ENCODE measurements around the gene TANC1.
"Not testable (repeated sequence)": the region's sequence is repeated elsewhere in the genome, so short reads cannot be mapped to it uniquely, and the experiment has no call there.

TANC1 gene

GRCh38 chr2:159094173-159094737, 125.8 kb downstream of the TANC1 start:
- no peak for DNase-seq

DNA sequence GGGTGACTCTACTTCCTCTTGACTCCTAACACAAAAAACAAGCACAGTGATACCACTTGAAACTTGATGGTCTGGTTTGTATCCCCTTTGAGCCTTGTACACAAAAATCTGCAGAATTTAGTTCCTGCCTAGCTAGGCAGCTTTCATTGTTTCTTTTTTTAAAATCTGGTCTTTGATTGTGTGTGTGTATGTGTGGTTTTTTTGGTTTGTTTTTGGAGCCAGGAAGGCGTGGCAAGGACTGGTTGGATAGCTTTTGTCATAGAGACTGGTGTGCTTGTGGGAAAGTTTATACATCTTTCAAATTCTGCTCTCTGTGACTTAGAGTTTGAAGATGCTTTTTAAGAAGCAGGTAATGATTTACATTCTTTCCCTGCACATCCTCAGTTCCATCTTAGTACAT, 127.4 kb downstream of the TANC1 start:
- no peak for DNase-seq

GRCh38 chr2:159096302-159096855, 127.9 kb downstream of the TANC1 start:
- not testable (repeated sequence) for DNase-seq

DNA sequence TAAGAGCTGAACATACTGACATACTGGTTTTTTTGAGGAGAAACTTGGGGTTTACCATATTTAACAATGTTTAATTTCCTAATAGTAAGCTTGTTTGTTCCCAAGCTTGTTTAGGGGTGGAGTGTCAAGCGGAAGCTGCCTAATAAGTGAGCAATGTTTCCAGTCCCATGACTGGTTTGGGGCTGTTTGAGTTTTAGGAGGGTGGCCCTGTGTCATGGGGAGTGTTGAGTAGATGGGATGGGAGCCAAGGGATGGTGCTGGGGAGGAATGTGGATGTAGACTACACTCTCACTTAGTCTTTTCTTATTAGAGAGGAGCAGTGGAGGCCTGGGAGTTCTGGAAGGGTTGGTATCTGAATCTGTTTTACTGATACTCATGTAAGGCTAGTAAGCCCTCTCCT, 128.5 kb downstream of the TANC1 start:
- no peak for DNase-seq

- DNase-seq: no peak
Observed at GRCh38 chr2:159098361-159098760, 129.9 kb downstream of the TANC1 start.

DNA sequence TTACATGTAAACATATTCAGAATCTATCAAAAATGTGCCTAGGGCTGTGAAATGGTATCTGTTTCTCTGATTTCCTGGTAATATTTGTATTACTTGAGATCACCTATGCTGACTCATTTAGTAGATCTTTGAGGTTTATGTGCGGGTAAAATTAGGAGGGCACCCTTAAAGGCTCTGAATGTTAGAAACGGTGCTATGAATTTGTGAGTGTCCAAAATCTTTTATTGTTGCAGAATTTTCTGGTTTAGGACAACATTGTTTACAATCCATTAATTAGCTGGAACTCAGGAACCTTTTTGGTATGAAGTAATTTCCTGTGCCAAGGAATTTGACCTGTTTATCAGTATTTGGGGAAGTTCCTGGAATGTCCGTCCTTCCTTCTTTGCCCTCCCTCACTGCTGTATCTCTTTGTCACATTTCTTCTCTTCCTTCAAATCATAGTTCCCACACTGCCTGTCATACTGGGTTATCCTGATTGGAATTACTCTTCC, 130.5 kb downstream of the TANC1 start:
- no peak for DNase-seq

- no peak for DNase-seq
Observed at GRCh38 chr2:159101755-159102489, 133.5 kb downstream of the TANC1 start.

DNA sequence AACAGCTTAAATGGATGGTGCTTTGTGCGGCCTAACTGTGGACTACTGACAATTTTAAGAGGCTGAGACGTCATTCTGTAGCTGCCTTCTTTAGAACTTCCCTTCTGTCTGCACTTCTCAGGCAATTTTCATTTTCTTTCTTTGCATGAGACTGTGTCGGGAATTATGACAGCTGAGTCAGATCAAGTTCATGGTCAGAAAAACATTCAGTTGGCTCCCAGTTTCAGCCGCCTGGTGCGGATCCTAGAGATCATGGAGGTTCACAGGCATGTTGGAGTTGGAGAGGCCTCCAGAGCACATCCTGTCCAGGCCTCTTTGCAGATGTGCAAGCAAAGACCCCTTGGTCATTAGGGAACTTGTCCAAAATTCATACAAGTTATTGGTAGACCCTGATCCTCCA, 135.0 kb downstream of the TANC1 start:
- no peak for DNase-seq

GRCh38 chr2:159106109-159106508, 137.7 kb downstream of the TANC1 start:
- DNase-seq: no peak

DNA sequence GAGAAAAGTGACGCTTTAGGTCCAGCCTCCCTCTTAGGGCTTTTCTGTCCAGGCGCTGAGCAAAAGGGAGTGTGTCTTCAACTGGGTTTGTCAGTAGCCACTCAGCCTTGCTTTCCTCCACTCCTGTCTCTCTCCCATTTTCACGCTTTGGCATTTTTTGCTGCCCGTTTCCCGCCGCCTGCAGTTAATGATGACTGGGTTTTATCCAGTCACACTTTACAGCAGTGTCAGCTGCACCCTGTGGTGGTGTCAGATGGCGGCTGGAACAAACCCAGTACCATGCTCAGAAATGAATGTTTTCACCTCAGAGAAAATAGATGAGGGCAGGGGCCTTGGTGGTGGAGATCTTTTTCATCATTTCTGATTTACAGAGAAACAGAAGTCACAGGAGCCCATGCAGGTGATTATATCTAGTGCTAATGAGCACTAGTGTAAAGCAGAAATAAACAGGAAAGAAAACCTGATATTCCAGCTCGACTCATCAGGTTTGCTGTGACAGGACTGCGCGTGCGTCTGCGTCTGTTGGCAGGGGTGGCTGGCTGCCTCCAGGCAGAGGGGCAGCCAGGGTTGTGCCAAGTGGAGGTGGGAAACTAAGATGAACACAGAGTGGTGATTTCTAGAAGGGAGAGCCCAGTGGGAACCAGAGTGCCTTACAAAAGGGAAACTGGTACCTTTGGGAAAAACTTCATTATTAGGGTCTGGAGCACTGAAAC, 139.9 kb downstream of the TANC1 start:
- DNase-seq: no peak

DNA sequence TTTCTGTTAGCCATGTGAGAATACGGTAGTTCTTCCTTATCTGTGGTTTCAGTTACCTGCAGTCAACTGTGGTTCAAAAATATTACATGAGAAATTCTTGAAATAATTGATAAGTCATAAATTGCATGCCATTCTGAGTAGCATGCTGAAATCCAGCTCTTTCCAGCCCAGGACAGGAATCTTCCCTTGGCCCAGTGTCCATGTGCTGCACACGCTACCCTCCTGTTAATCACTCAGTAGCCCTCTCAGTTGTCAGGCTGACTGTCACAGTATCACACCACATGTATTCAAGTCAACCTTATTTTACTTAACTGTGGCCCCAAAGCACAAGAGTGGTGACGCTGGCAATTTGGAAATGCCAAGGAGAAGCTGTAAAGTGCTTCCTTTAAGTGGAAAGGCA, 141.1 kb downstream of the TANC1 start:
- DNase-seq: no peak

- DNase-seq: no peak
Observed at GRCh38 chr2:159110784-159111183, 142.3 kb downstream of the TANC1 start.

DNA sequence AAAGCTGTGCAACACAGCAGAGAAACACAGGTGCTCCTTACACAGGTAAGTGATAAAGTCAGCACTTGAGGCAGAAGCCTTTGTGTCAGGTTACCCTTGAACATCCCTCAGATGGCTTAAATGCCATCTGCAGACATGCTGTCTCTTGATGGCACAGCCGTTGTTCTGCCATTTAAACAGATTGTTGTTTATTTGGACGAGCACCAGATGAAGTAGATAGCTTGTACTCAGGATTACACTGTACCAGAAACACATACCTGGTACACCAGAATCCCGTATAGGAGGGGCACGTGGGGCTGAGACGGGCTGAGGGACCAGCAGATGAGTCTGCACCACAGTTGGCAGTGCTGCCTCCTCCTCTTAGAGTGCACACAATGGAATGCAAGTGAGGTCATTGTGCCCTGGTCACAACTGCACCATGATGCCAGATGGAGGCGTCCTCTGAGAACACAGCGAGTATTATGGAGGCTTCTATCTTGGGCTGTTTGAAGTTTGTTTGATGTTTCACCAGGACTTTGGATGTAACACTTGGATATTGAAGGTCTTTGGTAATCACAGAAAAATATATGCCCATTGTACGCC, 143.0 kb downstream of the TANC1 start:
- DNase-seq: no peak

DNA sequence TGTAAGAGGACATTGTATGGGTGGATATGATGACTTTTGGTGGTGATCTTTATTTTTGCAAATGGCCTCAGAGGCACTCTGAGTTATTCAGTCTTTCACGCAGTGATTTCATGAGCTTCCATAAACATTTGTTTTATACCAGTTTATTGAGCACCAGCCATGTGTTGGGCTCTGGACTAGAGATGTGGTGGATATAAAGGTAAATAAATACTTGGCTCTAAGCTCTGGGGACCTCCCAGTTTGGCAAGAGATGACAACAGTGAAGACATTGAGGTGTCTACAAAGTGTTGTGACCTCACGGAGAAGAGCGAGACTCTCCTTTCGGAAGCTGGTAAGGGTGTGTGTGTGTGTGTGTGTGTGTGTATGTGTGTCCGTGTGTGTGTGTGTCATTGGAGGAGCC, 146.4 kb downstream of the TANC1 start:
- no peak for DNase-seq

DNA sequence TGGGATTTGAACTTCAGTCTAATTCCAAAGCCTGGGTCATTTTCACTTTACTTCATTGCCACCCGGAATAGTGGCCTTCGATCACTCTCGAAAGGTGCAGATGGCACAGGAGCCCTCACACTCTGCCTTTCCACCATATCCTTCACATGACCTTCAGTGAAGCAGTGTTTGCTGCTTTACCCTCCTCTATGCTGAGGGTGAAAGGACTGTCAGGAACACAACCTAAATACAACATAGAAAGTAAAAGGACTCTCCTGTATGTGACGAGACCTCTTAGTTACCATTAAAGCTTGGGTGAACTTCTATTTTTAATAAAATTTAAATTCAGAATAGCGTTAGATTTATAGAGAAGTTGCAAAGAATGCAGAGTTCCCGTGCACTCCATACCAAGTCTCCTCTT, 148.5 kb downstream of the TANC1 start:
- no peak for DNase-seq

DNA sequence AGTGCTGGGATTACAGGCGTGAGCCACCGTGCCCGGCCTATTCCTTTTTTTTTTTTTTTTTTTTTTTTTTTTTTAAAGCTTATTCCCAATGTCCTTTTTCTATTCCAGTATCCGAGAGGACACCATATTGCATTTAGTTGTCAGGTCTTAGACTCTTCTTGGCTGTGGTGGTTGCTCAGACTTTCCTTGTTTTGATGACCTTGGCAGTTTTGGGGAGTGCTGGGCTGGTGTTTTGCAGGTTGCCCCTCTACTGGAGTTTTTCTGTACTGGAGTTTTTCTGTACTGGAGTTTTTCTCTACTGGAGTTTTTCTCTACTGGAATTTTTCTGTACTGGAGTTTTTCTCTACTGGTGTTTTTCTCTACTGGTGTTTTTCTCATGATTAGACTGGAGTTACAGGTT, 149.2 kb downstream of the TANC1 start:
- DNase-seq: no peak

GRCh38 chr2:159118115-159118858, 149.8 kb downstream of the TANC1 start:
- DNase-seq: peak; percentile 79

DNA sequence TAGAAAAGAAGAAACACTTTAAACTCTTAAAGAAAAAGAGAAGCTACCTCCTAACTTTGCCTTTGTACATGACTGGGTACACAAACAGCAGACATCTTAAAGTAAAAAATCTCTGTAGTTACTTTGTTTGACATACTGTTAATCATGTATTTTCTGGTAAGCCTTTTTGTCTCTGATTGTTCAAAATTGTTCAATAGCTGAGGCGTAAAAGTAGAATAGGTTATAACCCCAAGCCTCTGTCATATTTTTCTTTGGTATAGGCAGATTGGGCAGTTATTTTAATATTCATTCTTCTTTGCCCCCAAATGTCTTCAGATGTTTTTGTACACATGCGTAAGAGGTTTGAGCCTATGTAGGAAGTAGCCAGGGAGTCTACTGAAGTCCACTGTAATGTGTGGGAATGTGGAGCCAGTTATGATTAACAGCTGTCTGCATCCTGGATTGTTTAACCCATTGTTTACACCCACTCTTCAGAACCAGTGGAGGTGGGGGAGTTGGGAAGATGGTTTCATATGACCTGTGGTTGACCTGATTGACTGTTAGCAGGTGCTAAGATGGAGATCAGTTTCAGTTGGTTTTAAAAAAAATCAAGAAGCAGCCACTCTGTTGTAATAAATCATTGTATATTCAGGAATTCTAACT, 150.5 kb downstream of the TANC1 start:
- no peak for DNase-seq

- DNase-seq: no peak
Observed at GRCh38 chr2:159119652-159120257, 151.3 kb downstream of the TANC1 start.

DNA sequence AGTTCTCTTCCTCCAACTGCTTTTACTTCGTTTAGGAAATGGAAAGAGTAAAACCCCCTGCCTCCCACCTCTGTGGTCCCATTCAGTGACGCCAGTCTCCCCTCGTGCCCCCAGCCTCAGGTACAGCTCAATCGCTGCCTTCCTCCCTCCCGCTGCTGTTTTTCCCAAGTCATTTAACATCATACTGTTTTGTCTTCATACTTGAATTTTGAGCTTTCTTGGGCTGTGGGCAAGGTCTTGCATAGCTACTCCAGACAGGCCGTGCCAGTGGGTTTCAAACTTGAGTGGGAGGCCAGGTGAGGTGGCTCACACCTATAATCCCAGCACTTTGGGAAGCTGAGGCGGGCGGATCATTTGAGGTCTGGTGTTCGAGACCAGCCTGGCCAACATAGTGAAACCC, 155.3 kb downstream of the TANC1 start:
- no peak for DNase-seq

- DNase-seq: peak; percentile 40
Observed at GRCh38 chr2:159124441-159124911, 156.0 kb downstream of the TANC1 start.

Measured in KG1 (cell line).